Right kidney (tissue), 1 donor: ENCODE measurements around the gene PLCL1.
A peak's percentile ranks its signal among the peaks of the same experiment; 100 is the strongest.

Source experiments
- DNase-seq: peaks from one replicate; pipeline ENCODE4 v3.0.0-alpha.2; 2016

PLCL1 gene

DNA sequence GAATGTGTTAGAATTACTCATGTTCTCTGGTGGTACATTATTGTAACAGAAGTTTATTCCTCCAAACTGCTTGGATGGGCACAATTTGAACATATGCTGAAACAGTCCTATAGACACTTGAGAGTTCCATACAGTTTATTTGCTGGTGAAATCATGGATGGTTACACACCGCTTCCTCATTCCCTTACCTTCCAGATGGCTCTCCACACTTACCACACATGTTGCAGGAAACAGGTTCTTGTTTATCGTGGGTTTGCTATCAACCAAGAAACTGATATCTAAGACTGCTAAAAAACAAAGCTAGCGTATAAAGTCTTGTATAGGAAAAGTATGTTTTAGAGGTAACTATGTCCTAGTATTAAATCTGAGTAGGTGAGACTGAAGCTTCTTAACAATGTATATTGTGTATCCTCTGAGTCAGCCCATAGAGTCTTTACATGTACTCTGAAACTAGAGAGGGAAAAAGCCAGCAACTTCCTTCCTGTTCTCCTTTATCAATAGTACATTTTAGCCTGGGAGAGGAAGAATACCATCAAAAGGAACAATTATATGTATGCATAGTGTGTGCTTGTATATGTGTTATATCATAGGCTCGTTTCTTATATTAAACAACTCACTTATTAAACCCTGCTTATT lies 313.1 kb downstream of the PLCL1 start:
- no peak for DNase-seq

DNA sequence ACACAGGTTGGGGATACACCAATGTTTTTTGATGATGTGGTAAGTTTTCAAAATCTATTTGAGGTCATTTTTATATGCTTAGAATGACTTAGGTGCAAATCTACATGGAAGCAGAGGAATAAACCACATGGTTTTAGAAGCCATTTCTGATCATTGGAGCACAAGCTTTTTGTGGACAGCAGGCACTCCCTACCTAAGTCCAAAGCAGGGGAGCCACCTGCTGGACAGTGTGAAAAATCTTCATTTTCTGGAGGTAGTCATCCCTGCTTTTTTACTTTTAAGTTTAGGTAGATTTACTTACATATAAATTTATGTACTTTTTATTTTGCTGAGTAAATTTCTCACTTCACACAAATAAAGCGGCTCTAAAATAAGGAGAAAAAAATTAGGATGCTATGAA lies 323.2 kb downstream of the PLCL1 start:
- DNase-seq: peak; percentile 10

DNA sequence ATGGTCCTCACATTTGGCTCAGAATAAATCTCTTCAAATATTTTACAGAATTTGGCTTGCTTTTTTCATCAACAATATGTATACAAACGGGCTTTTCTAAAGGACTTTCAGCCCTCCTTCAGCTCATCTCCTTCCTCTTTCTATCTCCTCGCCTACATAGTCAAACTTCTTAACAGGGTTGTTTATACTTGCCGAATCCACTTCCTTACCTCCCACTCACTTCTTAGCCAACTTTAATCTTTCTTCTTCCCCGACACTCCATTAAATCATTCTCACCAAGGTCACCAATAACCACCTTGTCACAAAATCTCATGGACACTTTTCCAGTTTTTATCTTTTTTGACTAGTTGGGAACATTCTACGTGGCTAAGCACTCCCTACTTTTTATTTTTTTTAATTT lies 325.2 kb downstream of the PLCL1 start:
- no peak for DNase-seq

DNA sequence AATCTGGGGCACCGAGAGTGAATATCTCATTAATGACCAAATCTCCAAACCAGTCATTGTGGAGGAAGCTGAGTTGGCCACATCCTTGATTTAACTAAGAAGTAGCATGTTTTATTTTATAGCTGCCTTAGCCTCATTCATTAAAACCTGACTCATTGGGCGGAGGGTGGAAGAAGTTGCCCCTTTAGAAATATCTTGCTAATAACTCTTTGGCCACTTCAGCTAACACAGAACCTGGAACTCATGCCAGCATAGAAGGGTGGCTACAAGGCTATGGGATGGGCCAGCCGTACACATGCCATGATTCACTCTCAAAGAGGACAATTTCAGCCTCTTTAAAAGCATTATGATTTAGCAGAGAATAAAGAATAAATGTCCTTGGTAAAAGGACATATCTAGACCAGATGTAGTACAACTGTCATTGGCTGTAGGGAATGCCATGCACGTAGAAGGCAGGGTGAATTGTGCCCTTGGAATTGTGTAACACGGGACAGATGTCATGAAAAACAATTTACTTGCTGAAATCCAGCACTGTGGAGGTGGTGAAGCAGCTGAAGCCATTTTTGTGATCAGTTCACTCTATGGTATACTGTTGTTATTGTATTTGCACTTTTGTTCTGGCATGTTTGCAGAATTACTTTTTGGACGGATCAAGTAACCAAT lies 330.0 kb downstream of the PLCL1 start:
- no peak for DNase-seq

DNA sequence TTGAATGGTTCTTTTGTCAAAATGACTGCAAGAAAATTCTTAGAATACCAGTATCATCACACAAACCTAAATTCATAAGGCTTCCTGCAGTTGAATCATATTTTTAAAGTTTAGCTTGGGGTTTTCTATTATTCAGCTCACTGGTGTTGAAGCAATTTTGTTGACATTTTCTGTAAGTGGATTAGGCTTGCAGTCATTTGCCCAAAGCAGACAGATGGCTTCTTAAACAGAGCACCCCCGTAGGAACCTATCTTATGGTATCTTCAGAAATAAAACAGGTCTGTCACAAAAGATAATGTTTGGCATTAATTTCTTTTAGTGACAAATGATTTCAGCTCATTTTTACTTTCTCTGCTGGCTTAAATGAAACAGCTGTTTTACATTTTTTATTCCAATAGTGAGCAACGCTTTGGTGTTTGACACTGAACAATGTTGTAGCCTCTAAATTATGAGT lies 331.1 kb downstream of the PLCL1 start:
- DNase-seq: no peak

DNA sequence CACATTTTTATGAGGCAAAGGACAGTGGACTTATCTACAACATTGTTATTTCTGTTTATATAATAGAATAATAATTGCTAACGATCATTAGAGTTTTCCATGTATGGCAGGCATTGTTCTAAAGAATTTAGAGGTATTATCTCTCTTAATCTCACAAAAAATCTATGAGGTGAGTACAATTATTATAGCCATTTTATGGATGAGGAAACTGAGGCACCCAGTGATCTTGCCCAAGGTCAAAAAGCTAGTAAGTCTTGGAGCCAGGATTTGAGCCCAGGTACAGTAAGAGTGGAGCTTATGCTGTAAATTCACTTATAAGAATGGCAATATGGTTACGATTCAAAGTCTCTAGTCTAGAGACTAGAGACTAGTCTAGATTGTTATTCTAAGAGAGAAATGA lies 331.7 kb downstream of the PLCL1 start:
- no peak for DNase-seq

DNA sequence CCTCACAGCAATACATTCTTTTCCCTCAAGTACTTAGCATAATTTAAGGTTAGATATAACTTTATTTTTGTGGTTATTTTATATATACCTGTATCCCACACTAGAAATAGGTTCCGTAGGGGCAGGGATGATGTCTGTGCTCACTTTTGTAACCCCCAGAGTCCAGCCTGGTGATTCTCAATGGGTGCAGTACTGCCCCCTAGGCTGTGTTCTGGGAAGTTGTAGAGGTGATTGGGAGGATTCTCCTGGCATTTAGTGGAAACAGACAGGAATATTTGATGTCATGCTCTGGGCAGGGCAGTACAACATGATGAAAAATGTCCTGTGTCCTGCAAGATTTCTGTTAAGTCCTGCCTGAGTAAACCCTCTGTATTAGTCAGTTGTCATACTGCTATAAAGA lies 333.3 kb downstream of the PLCL1 start:
- DNase-seq: no peak

DNA sequence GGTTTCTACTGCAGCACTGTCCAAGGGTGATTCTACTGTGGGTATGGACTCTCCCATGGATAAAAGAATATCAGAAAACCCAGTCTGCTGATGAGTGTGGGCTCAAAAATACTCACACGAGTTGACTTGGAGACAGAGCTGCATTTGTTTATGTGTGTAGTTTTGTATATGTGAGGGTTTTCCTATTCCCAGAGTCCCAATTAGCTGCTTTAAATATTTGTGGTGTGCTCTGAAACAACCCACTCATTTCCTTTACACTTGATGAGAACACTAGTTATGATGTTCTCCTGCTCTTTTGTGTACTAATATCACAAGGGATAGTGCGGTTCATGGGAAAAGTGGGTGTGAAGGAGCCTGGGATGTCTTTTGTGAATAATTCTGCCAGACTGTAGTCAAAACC lies 337.3 kb downstream of the PLCL1 start:
- no peak for DNase-seq

DNA sequence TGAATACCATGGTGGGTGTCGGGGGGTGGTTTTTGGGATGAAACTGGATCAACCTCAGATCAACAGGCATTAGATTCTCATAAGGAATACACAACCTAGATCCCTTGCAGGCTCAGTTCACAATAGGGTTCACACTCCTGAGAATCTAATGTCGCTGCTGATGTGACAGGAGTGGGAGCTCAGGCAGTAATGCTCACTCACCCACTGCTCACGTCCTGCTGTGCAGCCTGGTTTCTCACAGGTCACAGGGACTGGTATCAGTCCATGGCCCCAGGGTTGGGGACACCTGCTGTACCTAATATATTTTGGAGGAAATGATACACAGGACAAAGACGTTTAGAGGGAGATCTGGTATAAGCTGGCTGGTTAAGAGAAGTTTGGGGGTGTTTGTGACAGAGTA lies 338.8 kb downstream of the PLCL1 start:
- no peak for DNase-seq

DNA sequence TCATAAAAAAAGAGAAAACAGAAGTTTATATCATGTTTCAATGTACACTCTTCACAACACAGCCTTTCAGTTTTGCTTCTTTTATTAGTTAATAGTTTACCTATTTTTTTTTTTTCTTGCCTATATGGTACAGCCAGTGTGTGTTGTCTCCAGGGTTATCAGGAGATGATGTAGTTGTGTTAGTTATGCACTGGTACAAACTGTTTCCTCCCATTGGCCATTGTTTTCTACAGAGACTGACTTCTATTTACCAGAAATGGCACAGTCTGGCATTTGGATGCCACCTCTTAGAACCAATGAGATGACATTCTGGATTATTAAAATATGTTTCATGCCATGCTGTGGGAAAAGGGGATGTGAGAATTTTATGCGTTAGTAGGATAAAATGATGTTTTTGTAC lies 339.4 kb downstream of the PLCL1 start:
- DNase-seq: no peak

DNA sequence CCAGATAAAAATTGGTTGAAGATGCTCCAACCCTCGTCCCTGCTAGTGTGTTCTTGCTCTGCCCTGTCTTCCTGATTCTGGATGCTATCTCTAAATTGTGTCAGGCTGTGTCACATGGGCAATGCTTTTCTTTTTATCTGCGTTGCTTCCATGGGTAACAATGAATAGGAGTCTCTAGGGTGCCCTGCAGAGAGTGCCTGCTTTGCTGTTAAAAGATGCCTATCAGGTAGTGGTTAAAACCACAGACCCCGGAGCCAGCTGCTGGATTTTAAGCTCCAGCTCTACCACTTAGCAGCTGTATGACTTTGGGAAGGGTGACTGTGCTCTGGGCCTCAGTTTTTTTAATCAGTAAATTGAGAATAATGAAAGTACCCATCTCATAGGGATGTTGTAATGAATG lies 340.3 kb downstream of the PLCL1 start:
- no peak for DNase-seq

DNA sequence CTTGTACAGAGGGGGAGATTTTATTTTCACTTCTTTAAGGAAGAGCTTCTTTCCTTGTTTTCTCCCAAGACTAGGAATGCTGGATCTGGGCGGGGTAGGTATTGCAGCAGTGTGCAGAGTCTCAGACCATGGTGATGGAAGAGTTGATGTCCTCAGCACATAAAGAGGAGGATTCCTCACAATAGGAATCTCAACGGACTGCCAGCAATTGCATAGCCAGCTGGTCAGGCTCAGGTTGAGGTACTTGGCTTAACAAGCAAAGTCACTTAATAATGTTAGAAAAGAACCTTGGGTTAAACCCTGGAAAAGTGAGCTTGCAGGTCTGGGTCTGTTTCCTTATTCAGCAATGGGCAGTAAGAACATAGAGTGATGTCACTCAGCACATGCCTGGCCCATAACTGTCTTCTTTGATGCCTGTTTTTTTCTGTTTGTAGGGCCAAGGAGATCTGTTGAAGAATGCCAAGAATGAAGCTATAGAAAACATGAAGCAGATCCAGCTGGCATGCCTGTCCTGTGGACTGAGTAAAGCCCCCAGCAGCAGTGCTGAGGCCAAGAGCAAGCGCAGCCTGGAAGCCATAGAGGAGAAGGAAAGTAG lies 342.1 kb downstream of the PLCL1 start:
- no peak for DNase-seq

DNA sequence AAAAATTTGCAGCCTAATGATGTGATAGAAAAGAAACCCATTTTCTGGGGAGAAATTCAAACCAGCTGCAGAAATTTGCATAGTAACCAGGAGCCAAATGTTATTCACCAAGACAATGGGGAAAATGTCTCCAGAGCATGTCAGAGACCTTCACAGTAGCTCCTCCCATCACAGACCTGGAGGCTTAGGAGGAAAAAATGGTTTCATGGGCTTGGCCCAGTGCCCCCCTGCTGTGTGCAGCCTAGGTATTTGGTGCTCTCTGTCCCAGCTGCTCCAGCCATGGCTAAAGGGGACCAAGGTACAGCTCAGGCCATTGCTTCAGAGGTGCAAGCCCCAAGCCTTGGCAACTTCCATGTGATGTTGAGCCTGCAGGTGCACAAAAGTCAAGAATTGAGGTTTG lies 352.9 kb downstream of the PLCL1 start:
- no peak for DNase-seq

DNA sequence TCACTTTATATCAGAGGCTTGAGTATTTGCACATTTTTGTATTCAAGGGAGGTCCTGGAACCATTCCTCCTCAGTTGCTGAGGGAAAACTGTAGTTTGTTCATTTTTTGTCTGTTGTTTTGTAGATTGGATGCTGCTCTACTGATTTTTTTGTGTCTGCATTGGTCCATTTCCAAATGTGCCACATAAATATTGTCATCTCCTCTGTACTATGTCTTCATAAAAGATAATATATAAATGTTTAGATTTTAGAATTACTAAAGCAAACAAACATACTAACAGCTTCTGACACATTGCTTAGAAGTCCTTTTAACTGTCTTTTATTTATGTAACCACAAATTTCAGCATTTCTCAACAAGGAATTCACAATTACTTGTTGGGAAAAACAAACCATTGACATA lies 356.8 kb downstream of the PLCL1 start:
- no peak for DNase-seq

DNA sequence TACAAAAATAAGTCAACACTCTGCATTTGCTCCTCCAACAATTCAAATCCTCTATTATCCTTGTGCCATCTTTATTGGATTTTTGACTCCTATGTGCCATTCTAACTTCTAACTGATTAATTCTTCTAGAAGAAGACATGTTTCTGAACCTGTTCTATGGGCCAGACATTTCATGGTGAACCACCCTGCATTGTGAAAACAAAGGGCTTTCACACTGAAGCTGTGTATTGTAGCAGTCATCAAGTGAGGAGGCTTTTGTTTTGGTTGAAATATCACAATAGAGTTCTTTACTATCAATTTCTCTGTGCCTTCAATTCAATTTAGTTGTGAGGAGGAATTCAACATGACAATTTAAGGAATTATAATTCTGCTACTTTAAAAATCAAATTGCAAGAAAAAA lies 357.9 kb downstream of the PLCL1 start:
- no peak for DNase-seq

DNA sequence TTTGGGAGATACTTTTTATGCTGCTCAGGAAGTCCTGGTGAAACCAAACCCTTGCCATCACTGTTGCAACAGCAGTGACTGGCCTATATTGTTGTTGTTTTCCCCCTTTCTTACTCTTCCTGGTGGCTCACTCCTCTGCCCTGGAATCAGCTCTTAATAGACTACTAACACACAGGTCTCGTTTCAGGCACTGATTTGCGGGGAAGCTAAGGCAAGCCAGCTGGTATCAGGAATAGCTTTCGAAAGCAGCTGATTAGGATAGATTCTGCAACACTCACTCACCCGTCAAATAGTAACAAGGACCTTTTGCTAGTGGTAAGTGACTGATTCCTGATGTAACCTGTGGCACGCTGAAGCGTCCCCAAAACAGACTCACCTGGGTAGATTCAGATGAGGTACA lies 360.4 kb downstream of the PLCL1 start:
- no peak for DNase-seq

DNA sequence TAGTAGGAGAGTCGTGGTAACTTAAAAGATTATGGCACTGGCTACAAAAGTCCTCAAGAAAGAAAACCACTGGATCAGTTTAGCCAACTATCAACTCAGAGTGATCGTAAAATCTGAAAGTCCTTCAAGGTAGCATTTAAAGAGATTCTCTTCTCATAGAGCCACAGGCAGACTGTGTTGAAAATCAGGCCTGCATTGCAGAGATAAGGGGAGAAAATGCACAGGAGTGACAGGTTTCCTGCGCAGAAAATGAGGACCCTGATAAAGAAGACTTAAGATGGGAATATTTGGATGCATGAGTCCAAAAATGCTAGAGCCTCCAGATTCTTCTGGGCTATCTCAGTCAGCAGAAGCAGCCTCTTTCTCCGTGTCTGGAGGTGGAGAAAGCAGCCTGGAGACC lies 360.9 kb downstream of the PLCL1 start:
- DNase-seq: no peak

DNA sequence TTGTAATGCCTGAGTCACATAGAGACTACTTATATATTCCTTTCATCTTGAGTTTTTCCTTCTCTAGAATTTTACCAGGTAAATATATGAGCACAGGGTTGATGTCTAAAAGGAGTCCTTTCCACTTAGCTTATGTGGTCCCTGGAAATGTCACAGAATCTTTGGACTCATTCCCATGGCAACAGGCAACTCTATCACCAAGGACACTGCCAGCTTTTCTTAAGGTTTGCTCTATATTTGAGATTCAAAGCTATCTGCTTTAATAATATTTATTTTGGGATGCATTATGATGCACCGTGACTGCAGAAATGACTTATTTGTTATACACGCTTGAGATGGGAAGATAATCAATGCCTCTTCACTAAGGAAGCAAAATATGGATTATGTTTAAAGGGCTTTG lies 363.0 kb downstream of the PLCL1 start:
- no peak for DNase-seq

DNA sequence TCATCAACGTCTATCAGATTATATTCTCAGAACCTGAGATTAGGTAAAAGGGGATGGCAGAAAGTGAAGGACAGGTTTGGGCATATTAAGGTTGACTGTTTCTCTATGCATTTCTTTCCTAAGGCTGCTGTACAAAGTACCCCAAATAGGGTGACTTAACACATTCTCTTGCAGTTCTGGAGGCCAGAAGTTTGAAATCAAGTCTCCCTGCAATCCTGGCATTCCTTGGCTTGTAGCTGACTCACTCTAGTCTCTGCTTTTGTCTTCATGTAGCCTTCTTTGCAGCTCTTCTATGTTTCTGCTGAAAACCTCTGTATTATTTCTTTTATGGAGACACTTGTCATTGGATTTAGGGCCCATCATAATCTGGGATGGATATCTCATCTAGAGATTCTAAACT lies 364.3 kb downstream of the PLCL1 start:
- DNase-seq: no peak

DNA sequence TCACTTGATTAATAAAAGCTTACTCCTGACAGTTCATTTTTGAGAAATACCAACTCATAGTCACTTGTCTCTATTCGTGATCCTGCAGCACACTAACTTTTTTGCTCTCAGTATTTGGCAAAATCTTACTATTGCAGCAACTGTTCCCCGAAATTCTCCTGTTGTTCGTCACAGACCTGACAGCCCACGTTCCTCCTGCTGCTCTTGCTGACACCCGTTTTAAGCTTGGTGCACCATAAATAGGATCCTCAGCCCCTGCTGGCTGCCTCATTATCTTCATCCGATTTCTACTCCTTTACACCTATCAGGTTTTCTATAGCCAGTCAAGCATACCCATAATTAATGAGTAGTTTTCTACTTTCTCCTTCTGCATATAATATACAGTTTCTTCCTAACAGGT lies 368.8 kb downstream of the PLCL1 start:
- DNase-seq: no peak

DNA sequence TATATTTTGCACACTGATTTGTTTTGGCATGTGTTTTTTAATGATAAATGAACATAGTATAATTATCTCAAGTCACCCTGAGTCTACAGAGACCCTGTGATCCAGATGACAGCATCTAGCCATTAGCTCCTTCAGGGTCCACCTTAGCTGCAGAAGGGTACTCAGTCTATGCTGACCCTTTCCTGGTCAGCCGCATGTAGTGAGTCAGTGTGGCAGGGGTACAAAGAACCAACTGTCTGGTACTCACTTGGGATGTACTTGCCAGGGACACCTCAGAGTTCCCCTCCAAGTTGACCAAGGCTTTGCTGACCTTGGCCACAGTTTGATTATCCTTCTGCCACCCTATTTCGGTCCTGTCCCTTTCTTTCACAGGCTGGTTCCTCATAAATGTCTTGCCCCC lies 369.5 kb downstream of the PLCL1 start:
- no peak for DNase-seq

DNA sequence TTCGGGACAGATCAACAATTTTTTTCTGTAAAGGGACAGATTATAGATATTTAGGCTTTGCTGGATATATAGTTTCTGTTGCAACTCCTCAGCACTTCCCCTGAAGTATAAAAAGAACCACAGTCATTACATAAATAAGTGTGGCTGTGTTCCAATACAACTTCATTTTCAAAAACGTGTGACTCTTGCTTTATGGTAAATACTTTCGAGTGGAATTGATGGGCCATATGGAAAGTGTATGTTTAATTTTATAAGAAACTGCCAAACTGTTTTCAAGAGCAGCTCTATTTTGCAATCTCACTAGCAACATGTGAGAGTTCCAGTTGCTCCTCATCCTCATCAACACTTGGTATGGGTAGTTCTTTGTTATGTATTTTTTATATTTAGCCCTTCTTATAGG lies 370.9 kb downstream of the PLCL1 start:
- DNase-seq: no peak

DNA sequence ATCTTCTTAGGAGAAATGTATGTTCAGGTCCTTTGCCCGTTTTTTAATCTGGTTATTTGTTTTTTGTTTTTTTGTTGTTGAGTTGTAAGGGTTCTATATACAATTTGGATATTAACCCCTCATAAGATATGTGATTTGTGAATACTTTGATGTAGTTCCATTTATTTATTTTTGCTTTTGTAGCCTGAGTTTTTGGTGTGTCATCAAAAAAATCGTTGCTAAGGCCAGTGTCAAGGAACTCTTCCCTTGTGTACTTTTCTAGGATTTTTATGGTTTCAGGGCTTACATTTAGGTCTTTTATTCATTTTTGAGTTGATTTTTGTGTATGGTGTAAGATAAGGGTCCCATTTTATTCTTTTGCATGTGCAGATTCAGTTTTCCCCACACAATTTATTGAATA lies 372.6 kb downstream of the PLCL1 start:
- DNase-seq: no peak

DNA sequence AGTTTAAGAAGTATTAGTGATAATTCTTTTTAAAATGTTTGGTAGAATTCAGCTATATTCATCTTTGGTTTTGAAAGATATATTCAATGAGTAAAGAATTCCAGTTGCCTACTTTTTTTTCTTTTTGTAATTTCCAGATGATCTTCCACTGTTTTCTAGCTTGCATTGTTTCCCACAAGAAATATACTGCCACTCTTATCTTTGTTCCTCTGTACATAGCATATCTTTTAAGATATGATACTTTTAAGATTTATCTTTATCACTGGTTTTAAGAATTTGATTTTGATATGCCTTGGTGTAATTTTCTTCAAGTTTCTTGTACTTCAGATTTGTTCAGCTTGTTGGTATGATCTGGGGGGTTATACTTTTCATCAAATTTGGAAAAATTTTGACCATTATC lies 374.4 kb downstream of the PLCL1 start:
- DNase-seq: no peak
